Activated T-helper 1 cell treated with anti-CD3 and anti-CD28 coated beads, Interleukin-2, amount 50 U/mL, for 16 hours (primary cell): ENCODE data around the gene HTT.
"Not testable (repeated sequence)": the region's sequence is repeated elsewhere in the genome, so short reads cannot be mapped to it uniquely, and the experiment has no call there.

Experiments used
- DNase-seq, 2 donors: peaks; one replicate each; pipeline ENCODE4 v3.0.0-alpha.2; 2020; ENCODE audit warnings: low read depth in 1 of 2, low spot score in 1 of 2

HTT gene

GRCh38 chr4:3118312-3118711 is 43.8 kb downstream of the HTT start:
- no peak for DNase-seq

GRCh38 chr4:3119464-3119863 is 45.0 kb downstream of the HTT start:
- no peak for DNase-seq

DNA sequence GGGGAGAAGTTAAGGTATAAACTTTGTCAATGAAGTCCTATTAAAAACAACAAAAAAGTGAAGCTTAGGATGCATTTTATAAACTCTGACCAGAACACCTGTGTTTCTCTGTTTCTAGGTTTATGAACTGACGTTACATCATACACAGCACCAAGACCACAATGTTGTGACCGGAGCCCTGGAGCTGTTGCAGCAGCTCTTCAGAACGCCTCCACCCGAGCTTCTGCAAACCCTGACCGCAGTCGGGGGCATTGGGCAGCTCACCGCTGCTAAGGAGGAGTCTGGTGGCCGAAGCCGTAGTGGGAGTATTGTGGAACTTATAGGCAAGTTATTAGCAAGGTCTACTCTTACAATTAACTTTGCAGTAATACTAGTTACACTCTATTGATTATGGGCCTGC is 46.6 kb downstream of the HTT start:
- DNase-seq, result no peak

DNA sequence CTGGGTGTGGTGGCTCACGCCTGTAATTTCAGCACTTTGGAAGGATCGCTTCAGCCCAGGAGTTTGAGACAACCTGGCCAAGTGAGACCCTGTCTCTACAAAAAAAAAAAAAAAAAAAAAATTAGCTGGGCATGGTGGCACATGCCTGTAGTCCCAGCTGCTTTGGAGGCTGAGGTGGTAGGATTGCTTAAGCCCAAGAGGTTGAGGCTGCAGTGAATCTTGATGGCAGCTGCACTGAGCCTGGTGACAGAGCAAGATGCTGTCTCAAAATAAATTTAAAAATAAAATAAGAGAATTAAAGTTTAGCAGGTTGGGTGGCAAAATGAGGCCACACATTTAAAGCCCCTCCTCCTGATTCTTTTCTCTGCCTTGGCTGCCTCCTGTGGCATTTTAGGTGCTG is 47.1 kb downstream of the HTT start:
- no peak for DNase-seq

DNA sequence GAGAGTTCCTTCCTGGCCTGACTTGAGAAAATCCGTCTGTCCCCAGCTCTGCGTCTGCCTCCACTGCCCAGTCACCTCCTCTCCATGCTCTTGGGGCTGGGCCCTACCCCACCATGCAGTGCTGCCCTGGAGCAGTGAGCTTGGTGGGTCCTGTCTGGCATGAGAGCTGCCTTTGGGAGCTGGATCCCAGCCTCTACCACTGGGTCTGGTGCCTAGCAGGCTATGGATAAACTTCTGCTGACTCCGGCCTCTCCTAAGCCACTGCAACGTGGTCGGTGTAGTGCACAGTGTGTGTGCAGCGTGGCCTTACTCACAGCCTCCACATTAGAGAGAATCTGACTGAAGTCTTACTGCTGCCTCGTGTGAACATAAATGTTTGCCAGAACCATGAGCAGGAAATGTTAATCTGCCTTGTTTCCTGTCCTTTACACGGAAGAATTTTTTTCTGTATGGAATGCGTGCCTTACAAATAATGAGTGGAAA is 47.6 kb downstream of the HTT start:
- DNase-seq, result no peak

GRCh38 chr4:3123181-3123671 is 48.7 kb downstream of the HTT start:
- DNase-seq, result no peak

DNA sequence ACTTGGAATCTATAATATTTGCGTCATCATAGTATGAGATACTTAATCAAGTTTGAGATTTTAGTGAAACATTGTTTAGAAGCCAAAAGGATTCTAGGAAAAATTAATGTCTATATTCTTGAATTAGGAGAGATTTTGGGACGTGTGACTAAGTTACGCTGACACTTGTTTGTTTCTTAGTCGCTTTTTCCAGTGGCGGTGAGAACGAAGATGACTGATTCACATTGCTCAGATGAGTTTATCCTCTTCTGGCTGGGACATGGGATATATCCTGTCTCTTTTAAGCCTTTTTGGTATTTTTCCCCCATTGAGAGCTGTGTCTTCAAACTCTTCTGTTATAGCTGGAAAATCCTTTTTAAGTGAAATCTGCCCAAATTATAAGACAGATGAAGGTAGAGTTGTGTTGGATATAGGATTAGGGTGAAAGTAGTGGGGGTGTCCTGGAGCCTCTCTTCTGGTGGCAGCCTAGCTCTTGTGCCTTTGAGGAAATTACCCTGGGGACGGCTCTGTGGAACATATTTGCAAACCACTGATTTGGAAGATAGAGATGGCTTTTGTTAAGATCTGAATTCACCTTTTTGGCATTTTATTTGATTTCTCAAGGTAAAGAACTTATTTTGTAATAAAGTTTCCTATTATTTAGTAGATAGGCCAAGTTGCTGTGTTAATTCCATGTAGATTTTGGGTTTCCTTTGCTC is 49.7 kb downstream of the HTT start:
- DNase-seq, result no peak

GRCh38 chr4:3127112-3127511 is 52.6 kb downstream of the HTT start:
- DNase-seq, result no peak

GRCh38 chr4:3128058-3128457 is 53.6 kb downstream of the HTT start:
- no peak for DNase-seq

DNA sequence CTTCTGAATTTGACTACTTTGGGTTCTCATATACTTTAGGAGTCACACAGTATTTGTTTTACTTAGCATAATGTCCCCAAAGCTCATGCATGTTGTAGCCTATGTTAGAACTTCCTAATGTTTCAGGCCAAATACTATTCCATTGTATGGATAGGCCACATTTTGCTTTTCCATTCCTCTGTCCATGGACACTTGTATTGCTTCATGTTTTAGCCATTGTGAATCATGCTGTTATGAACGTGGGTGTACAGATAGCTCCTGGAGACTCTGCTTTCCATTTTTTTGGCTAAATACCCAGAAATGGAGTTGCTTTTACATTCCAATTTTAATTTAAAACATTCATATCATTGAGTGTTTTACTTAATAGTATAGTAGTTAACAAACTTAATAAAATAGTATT is 54.5 kb downstream of the HTT start:
- no peak for DNase-seq

GRCh38 chr4:3130201-3130600 is 55.7 kb downstream of the HTT start:
- no peak for DNase-seq

GRCh38 chr4:3130826-3131225 is 56.3 kb downstream of the HTT start:
- DNase-seq, result no peak

DNA sequence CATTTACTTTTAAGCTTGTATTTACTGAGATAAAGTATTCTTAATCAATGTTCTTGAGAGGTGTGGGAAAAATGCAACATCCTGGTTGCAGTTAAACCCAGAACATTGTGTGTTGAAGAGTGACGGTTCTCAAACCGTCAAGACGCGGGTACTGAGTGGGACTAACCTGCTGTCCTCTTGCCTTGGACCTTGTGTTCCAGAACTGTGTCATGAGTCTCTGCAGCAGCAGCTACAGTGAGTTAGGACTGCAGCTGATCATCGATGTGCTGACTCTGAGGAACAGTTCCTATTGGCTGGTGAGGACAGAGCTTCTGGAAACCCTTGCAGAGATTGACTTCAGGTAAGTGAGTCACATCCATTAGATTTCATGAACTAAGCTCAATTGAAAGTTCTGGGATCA is 59.7 kb downstream of the HTT start:
- no peak for DNase-seq

- no peak for DNase-seq
Observed at GRCh38 chr4:3135155-3136011, 60.9 kb downstream of the HTT start.

GRCh38 chr4:3136454-3136853 is 62.0 kb downstream of the HTT start:
- DNase-seq, result no peak

DNA sequence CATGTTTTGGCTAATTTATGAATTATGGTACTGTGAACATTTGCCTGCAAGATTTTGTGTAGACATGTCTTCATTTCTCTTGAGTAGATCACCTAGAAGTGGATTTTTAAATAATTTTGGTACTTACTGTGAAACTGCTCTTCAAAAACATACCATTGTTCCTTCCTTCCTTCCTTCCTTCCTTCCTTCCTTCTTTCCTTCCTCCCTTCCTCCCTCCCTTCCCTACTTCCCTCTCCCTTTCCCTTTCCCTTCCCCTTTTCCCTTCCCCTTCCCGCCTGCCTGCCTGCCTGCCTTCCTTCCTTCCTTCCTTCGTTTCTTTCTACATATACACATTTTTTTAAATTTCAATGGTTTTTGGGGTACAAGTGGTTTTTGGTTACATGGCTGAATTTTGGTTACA is 63.4 kb downstream of the HTT start:
- DNase-seq, result no peak

GRCh38 chr4:3145234-3145924 is 70.9 kb downstream of the HTT start:
- no peak for DNase-seq

DNA sequence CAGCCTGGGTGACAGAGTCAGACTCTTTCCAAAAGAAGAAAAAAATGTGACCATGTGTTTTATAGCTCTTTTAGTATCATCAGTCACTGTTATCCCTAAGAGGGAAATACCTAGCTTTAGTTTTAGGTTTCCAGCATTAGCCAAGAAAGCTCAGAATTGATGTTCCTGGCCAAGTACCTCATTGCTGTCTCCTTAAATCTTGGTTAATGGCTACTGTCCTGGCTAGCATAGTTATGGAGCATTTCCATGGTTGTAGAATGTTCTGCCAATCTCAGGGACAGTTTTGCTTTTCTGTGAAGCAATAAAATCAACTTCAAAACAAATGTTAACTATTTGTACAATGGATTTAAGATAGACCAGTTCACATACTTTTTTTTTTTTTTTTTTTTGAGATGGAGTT is 74.4 kb downstream of the HTT start:
- no peak for DNase-seq

- not testable (repeated sequence) for DNase-seq
Observed at GRCh38 chr4:3151238-3151637, 76.8 kb downstream of the HTT start.

GRCh38 chr4:3157366-3157765 is 82.9 kb downstream of the HTT start:
- no peak for DNase-seq

- no peak for DNase-seq
Observed at GRCh38 chr4:3158841-3159240, 84.4 kb downstream of the HTT start.

DNA sequence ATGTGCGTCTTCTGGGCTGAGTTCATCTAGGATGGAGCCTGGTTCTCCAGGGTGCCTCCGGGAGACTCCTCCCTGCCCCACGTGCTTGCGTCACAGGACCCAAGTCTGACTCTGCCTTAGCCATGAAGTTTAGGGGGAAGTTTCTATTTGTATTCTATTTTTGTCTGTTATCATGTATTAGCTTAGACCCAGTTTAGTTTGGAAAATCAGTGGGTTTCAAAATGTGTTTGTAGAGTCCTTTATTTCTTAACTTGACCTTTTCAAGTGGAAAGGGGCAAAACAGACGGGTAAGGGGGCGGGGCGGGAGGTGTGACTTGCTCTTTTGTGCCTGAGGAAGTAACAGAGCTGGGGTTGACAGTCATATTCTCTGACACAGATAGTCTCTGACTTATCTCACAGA is 86.0 kb downstream of the HTT start:
- DNase-seq, result no peak
